Uterus (tissue), 4 donors: ENCODE results near the gene NEMP1. TPM values are rescaled to one million over a fixed set of nuclear protein-coding genes. Genes with fewer than 3 reads are reported as not detected.
"Not testable (repeated sequence)": the region's sequence is repeated elsewhere in the genome, so short reads cannot be mapped to it uniquely, and the experiment has no call there.

Experiments used
- DNase-seq, 2 donors: peaks; one replicate each; pipeline ENCODE4 v3.0.0-alpha.2; 2019 to 2020
- H3K27ac ChIP-seq, 2 donors: fragments of 200-600 bp; sonication (generic); 1 replicate in 1 of 2; 2 replicates in 1 of 2; pipeline ENCODE4 v1.5.1; 2016 to 2018
- H3K27me3 ChIP-seq, 2 donors: fragments of 200-600 bp; sonication (generic); one replicate each; pipeline ENCODE4 v1.5.1; 2018 to 2019; ENCODE audit warnings: control low read depth in 1 of 2
- H3K36me3 ChIP-seq, 2 donors: fragments of 200-600 bp; sonication (generic); one replicate each; pipeline ENCODE4 v1.5.1; 2019; ENCODE audit warnings: control low read depth in 1 of 2
- H3K4me1 ChIP-seq, 2 donors: fragments of 200-600 bp; sonication (generic); one replicate each; pipeline ENCODE4 v1.5.1; 2018 to 2019; ENCODE audit warnings: control low read depth in 1 of 2
- H3K4me3 ChIP-seq, 2 donors: fragments of 200-600 bp; sonication (generic); 1 replicate in 1 of 2; 2 replicates in 1 of 2; pipeline ENCODE4 v1.5.1; 2018 to 2019; ENCODE audit warnings: mild to moderate bottlenecking in 1 of 2
- H3K9me3 ChIP-seq, 2 donors: fragments of 200-600 bp; sonication (generic); one replicate each; pipeline ENCODE4 v1.5.1; 2019; ENCODE audit warnings: control low read depth in 1 of 2
- POLR2A ChIP-seq, 2 donors: fragments of 450-650 bp; IDR thresholded peaks; one replicate each; pipeline ENCODE4 v1.6.1; 2016; ENCODE audit warnings: antibody characterized with exemption in 2 of 2, mild to moderate bottlenecking in 1 of 2, moderate library complexity in 1 of 2
- intact Hi-C: fragments of 100-400 bp; cut with DNase I; formaldehyde crosslinking; loops from one replicate; pipeline ENCODE4 v1.15.1; 2023; ENCODE audit warnings: low total_unique reads
- total RNA-seq, 4 donors: library from RNA; depleted of rRNA in 3 of 4; stranded (reverse); fragments of >200 nt in 3 of 4; gene quantifications; one replicate each; pipeline versions ENCODE4 v1.1.0 to v1.2.4, GENCODE V29; 2014 to 2023
- TF ChIP-seq, protein P1 (sequence below), 4 experiments: fragments of 200-600 bp in 2 of 4; fragments of 450-650 bp in 2 of 4; sonication (generic) in 2 of 4; IDR thresholded peaks; one replicate each; pipeline ENCODE4 v1.5.1; 2016 to 2019; ENCODE audit warnings: antibody characterized with exemption in 4 of 4, mild to moderate bottlenecking in 2 of 4, moderate library complexity in 1 of 4
- donor health status: DM: yes; HTN: yes; CAD: no.

The NEMP1 gene
- total RNA-seq, 4 donors from 2014 or later = 1.5 to 18.0 (median 9.9) TPM

DNA sequence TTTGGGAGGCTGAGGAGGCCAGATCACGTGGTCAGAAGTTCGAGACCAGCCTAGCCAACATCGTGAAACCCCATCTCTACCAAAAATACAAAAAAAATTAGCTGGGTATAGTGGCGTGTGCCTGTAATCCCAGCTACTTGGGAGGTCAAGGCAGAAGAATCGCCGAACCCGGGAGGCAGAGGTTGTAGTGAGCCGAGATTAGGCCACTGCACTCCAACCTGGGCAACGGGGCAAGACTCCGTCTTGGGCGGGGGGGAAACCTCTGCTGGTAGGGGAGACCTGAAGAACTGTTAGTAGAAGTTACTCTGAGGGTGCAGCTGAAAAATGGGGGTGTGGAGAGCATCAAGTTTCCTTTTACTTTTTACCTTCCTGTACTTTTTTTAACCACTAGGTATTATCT is 47.5 kb upstream of the NEMP1 start:
- intact Hi-C loops = loop anchor here (5.0 kb wide), 1 partner anchor 51 kb away; no protein-coding TSS in a partner anchor
- H3K27ac ChIP-seq = no peak overlapping the region

DNA sequence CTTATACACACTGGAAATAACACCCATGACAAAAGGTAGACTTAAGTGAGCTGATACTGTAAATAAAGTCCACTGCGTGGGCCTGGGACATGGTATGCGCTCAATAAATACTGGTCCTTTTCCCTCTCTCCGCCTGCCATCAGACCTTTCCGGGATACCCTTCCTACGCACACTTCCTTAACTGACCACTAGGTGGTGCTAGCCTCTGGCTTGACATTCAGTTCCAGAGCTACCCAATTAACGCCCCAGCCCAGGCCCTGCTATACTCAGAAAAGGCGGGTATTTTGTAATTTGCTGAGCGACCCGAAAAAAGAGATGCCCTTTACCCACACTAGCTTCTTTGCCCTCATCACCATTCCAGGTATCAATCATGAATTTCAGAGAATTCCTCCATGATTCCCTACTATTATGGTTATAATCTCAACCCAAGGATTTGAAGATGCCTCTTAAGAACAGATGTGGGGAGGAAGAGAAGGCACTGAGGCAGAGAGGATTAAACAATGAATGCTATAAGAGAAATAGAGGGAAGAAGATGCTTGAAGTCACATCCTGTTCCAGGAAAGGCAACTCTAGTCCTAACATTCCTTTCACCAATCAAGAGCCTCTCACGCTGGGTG is 45.8 kb upstream of the NEMP1 start:
- H3K27ac ChIP-seq = peak overlapping the region in 1 of 2 donors; percentile 35
- no peak for TF ChIP-seq POLR2A (IDR thresholded peaks at IDR 0.05)
- TF ChIP-seq, protein P1, sequence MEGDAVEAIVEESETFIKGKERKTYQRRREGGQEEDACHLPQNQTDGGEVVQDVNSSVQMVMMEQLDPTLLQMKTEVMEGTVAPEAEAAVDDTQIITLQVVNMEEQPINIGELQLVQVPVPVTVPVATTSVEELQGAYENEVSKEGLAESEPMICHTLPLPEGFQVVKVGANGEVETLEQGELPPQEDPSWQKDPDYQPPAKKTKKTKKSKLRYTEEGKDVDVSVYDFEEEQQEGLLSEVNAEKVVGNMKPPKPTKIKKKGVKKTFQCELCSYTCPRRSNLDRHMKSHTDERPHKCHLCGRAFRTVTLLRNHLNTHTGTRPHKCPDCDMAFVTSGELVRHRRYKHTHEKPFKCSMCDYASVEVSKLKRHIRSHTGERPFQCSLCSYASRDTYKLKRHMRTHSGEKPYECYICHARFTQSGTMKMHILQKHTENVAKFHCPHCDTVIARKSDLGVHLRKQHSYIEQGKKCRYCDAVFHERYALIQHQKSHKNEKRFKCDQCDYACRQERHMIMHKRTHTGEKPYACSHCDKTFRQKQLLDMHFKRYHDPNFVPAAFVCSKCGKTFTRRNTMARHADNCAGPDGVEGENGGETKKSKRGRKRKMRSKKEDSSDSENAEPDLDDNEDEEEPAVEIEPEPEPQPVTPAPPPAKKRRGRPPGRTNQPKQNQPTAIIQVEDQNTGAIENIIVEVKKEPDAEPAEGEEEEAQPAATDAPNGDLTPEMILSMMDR (IDR thresholded peaks at IDR 0.05) = peak; percentile 95 to 96 (median 96)
- no peak overlapping the region for H3K4me3 ChIP-seq
- H3K27me3 ChIP-seq = no peaks in the 10 kb centered on the region
- intact Hi-C loops = no loop called here
- peak; percentile 79 to 84 for DNase-seq
- H3K4me1 ChIP-seq = no peaks in the 10 kb centered on the region
- no peaks in the 10 kb centered on the region for H3K36me3 ChIP-seq
- H3K9me3 ChIP-seq = no peaks in the 10 kb centered on the region

More for the DNA sequence above, 47.5 kb upstream of the NEMP1 start:
- DNase-seq = no peak
- Histone ChIP-seq H3K4me1 (peaks cover 0 to 3% of the 10 kb centered on the region in 2 donors), H3K27me3 (no peaks in the 10 kb centered on the region), H3K9me3 (no peaks in the 10 kb centered on the region), H3K4me3 (no peak overlapping the region), H3K36me3 (no peaks in the 10 kb centered on the region)
- TF ChIP-seq, protein P1 (IDR thresholded peaks at IDR 0.05) = no peak
- TF ChIP-seq POLR2A (IDR thresholded peaks at IDR 0.05) = no peak

DNA sequence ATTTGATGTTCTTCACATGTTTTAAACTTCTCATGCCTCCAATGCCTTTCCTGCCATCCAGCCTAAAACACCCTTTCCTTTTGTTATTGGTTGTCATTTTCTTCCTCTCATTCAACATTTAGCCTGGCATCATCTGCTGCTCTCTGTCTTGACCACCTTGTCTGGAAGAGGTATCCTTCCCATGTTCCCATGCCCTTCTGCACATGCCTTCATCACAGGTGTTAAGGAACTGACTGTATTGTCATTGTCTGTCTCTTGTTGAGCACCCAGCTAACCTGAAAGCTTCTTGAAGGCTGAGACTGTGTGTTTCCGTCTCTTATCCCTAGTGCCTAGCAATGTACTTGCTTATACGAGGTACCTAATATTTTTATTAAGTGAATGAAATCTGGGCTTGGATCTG is 45.2 kb upstream of the NEMP1 start:
- DNase-seq = no peak

DNA sequence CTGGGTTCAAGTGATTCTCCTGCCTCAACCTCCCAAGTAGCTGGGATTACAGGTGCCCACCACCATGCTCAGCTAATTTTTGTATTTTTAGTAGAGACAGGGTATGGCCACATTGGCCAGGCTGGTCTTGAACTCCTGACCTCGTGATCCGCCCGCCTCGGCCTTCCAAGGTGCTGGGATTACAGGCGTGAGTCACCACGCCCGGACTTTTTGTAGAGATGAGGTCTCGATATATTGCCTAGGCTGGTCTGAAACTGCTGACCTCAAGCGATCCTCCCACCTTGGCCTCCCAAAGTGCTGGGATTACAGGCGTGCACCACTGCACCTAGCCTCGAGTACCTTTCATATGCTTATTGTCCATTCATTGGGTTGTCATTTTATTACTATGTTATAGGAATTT is 42.1 kb upstream of the NEMP1 start:
- H3K36me3 ChIP-seq, DNase-seq, H3K27ac ChIP-seq, intact Hi-C loops, H3K4me1 ChIP-seq, H3K9me3 ChIP-seq, H3K27me3 ChIP-seq, H3K4me3 ChIP-seq: not testable (repeated sequence)

More for the DNA sequence above, 45.2 kb upstream of the NEMP1 start:
- intact Hi-C loops = no loop called here
- no peaks in the 10 kb centered on the region for H3K27me3 ChIP-seq
- H3K4me1 ChIP-seq = no peaks in the 10 kb centered on the region
- no peaks in the 10 kb centered on the region for H3K36me3 ChIP-seq
- no peaks in the 10 kb centered on the region for H3K9me3 ChIP-seq
- no peak overlapping the region for H3K4me3 ChIP-seq
- TF ChIP-seq, protein P1 (IDR thresholded peaks at IDR 0.05) = no peak
- no peak for TF ChIP-seq POLR2A (IDR thresholded peaks at IDR 0.05)
- no peak overlapping the region for H3K27ac ChIP-seq

DNA sequence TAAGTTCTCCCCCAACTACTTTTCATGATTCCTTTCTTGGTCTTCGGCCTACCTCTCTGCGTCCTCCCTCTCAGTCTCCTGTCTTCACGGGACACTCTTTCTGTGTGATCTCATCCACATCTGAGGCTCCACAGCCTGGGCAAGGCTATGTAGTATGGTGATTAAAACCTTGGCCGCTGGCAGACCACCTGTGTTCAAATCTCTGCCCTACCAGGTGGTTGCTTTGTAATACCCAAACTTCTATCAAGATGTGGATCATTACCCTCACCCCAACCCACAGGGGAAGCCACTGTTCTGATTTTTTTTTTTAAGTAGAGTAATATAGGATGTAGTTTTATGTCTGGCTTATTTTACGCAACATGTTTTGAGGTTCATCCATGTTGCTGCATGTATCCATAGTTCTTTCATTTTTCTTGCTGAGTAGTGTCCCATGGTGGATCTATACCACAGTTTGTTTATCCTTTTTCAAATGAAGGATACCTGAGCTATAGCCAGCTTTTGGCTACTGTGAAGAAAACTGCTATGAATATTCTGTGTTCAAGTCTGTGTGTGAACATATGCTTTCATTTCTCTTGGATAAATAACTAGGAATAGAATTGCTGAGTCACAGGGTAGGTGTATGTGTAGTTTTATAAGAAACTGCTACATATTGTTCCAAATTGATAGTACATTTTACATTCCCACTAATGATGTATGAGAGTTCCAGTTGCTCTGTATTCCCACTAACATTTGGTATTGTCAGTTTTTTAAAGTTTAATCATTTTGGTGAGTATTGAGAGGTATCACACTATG is 40.9 kb upstream of the NEMP1 start:
- intact Hi-C loops = no loop called here
- no peaks in the 10 kb centered on the region for H3K4me1 ChIP-seq
- H3K27ac ChIP-seq = no peak overlapping the region

More for the DNA sequence above, 40.9 kb upstream of the NEMP1 start:
- Histone ChIP-seq H3K27me3 (no peaks in the 10 kb centered on the region), H3K36me3 (no peaks in the 10 kb centered on the region), H3K9me3 (no peaks in the 10 kb centered on the region), H3K4me3 (no peak overlapping the region)
- no peak for TF ChIP-seq POLR2A (IDR thresholded peaks at IDR 0.05)
- TF ChIP-seq, protein P1 (IDR thresholded peaks at IDR 0.05) = no peak
- DNase-seq = no peak
